NCI-H2171 treated with DMSO at 0.1 percent for 48 hours (cell line): ENCODE results near the gene FNBP1.
A peak's percentile ranks its signal among the peaks of the same experiment; 100 is the strongest.

Experiments used
- DNase-seq: peaks from one replicate; lab custom pipeline; 2025; lab: John Stamatoyannopoulos, UW

The FNBP1 gene

DNA sequence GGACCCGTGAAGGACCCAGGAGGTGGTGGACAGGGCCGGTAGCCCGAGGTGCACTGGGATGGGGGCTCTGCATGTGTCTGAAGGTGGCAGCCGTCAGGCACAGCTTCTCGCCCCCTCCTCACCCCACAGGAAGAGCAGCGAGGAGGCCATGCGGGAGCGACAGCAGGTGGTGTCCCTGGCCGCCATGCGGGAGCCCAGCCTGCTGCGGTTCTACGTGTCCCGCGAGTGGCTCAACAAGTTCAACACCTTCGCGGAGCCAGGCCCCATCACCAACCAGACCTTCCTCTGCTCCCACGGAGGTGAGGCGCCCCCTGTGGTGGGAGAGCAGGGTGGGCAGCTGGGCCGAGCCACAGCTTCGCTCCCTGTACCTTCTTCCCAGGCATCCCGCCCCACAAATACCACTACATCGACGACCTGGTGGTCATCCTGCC, 167.8 kb downstream of the FNBP1 start:
- DNase-seq: no peak

DNA sequence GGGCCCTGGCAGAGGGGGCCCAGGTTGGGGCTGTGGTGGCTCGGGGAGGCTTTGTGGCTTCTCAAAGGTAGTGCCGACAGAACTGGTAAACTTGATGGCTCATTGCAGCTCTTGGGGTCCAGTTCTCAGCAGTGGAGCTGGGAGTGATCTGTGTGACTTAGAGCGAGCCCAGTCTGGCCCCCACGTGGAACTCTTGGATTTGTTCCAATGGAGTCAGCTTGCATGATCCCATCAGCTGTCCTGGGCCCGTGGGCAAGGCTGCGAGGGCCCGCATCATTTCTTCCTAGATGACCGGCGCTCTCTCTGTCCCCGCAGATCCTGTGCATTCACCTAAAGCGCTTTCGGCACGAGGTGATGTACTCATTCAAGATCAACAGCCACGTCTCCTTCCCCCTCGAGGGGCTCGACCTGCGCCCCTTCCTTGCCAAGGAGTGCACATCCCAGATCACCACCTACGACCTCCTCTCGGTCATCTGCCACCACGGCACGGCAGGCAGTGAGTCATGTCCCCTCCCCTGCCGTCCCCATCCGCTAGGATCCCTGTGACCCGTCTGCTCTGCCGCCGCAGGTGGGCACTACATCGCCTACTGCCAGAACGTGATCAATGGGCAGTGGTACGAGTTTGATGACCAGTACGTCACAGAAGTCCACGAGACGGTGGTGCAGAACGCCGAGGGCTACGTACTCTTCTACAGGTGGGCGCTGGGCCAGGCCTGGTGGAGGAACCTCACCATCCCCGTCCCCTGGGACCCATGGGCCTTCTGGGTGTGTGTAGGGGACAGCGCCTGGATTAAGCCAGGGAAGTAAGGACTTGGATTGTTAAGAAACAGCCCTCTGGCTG, 168.5 kb downstream of the FNBP1 start:
- no peak for DNase-seq

DNA sequence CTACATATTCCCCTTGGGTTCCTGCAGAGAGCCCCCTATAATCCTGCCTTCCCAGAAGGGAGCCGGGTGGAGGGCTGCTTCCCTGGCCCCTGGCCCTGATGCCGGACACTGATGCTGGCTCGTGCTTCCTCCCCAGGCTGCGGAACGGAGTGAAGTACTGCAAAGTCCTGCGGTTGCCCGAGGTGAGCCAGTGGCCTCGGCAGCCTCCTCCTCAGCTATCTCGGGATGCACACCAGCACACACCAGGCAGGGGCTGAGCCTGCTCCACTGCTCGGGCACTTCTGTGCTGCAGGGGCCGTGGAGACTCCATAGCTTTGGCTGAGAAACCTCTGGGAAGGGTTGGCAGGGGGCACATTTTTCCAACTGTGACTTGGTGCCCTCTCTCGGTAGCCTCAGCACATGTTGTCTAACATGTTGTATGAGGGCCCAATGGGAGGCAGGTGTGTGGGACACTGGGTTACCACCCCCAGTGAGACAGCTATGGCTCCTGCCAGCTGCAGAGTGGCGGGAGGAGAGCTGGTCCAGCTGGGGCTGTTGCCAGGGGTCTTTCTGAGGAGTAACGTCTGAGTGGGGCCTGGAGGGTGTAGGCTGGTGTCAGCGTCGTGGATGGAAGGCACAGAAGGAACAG, 169.3 kb downstream of the FNBP1 start:
- DNase-seq: no peak

DNA sequence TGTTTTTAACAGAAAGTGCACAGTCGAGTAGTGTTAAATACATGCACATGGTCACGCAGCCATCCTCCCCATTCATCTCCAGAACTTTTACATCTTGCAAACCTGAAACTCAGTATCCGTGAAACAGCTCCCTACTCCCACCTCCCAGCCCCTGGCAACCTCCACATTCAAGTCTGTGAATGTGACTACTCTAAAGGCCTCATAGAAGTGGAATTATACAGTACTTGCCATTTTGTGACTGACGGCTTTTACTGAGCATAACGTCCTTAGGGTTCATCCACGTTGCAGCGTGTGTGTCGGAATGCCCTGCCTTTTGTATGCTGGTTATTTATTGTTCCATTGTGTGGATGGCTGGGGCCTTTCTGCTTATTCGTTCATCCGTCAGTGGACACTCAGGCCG, 171.9 kb downstream of the FNBP1 start:
- no peak for DNase-seq

DNA sequence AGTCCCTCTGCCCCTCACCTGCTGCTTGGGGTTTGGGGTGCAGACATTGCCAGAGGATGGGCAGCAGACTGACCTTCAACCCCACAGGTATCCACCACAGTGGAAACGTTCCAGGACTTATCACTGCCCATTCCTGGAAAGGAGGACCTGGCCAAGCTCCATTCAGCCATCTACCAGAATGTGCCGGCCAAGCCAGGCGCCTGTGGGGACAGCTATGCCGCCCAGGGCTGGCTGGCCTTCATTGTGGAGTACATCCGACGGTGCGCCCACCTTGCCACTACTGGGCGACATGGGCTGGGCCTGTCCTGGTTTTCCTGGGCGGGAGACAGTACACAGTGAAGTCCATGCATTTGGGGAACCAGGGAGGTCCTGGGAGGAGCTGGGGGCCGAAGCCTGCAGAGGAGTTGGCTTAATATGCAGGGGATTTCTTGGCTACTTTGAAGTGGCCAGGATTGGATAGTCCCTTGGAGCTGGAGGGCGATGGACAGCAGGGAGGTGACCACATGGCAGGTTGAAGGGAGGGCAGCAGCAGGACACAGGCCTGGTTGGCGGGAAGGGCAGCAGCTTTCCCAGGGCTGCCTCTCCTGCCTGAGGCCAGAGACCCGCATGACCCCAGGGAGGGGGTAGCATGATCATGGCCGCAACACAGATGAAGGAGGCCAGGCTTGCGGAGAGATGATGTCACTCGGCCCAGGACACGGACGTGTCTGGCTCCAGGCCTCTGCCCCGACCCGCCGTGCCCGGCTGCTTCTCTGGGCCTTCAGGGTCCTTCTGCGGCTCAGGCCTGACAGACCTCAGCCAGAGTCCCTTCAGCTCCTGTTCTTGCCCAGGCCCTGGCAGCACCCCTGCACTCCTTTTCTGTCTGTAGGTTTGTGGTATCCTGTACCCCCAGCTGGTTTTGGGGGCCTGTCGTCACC, 173.1 kb downstream of the FNBP1 start:
- DNase-seq: no peak

DNA sequence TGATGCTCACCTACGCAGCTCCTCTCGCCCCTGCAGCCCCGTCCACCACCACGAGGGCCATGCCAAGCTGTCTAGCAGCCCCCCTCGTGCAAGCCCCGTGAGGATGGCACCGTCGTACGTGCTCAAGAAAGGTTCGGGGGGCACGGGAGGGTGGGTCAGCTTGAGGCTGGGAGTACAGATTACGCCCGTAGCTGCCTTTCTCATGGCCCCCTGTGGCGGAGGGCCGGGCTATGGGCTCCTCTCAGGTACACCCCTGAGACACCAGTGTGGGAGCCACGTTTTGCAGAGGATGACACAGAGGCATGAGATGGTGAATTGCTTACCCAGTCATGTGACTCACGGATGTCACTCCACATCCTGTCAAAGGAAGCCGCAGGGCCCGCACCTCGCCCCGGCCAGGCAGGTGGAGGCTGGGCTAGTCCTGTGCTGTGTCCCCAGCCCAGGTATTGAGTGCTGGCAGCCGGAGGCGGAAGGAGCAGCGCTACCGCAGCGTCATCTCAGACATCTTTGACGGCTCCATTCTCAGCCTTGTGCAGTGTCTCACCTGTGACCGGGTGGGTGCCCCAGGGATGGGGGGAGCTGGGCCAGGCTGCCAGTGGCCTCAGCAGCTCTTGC, 174.0 kb downstream of the FNBP1 start:
- no peak for DNase-seq

DNA sequence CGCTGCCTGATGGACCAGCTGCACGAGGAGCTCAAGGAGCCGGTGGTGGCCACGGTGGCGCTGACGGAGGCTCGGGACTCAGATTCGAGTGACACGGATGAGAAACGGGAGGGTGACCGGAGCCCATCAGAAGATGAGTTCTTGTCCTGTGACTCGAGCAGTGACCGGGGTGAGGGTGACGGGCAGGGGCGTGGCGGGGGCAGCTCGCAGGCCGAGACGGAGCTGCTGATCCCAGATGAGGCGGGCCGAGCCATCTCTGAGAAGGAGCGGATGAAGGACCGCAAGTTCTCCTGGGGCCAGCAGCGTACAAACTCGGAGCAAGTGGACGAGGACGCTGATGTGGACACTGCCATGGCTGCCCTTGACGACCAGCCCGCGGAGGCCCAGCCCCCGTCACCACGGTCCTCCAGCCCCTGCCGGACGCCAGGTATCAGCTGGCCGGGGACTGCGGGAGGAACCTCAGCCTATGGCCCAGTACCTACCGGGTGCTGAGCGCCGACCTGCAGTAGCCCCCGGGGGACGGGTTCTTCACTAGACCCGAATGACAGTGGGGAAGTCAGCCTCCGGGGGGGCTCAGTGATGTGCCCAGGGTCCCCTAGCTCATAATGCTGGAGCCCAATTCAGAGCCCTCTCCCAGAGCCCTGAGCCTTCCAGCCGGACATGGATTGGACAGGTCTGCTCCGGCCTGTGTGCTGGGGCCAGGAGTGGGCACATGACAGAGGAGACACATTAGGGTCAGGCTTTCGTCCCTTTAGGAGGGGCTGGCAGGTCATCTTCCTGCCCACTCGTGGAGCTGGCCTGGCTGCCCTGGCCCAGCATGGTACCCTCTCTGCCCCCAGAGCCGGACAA, 174.7 kb downstream of the FNBP1 start:
- DNase-seq: no peak

DNA sequence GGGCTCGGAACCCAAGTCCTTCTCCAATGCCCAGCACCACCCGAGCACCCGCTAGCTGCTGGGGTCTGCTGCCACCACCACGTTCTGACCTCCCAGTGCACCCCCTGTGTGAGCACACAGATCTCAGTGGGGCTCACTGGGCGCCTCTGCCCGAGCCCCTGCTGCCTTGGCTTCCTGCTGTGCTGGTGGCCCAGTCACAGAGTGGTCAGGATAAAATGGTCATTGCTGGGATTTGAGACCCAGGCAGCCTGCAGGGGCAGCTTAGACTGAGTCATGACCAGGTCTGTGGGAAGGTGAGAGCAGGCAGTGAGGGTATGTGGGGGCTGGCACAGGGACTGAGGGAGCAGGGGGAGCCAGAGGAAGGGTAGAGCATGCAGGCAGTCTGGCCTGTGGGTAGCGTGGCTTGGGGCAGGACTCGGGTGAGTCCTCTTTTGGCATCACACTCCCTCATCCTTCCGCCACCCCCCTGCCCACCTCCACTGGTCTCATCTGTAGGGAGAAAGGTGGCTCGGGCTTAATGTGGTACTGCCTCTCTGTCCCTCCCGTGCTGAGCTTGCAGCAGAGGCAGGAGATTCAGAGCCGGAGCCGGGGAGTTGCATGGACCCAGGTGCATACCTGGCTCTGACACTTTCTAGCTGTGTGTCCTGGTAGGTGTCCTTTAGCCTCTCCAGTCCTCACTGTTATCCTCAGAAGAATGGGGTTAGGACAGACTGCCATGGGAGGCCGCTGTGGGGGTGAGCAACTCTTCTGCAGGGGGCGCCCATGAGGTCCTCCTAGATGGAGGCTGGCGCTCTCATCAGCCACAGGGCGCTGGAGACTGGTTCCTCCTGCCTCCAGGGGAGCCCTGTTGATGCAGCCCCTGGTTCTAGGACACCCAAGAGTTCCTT, 175.6 kb downstream of the FNBP1 start:
- no peak for DNase-seq

DNA sequence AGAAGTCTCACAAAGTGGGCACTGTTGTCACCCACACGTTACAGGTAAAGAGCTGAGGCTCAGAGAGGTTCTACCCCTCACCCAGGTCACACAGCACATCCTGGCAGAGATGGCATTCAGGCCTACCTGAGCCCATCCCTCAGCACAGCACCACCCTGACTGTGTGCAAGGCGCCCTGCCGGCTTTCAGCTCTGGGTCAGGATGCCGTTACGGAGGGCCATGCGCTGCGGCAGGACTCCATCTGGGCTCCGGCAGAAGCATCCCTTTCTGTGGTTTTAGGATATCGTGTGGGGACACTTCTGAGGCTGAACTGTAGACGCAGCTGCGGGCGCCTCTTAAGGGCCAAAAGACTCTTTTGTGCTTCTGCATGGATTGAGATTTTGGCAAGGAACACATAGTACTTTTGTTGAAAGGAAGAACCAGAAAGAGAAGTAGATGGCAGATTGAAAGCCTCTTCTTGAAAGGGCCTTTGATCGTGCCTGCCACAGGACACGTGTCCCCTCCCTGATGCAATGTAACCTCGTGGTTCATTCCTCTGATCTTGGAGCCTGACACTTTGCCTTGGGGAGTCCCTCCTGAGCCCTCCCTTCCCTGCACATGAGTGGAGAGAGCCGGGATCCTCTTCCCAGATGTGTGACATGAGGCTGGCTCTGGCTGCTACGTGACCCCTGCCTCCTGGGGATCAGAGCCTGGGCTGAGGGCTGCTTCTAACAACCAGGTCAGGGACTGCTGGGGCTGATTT, 176.4 kb downstream of the FNBP1 start:
- no peak for DNase-seq

DNA sequence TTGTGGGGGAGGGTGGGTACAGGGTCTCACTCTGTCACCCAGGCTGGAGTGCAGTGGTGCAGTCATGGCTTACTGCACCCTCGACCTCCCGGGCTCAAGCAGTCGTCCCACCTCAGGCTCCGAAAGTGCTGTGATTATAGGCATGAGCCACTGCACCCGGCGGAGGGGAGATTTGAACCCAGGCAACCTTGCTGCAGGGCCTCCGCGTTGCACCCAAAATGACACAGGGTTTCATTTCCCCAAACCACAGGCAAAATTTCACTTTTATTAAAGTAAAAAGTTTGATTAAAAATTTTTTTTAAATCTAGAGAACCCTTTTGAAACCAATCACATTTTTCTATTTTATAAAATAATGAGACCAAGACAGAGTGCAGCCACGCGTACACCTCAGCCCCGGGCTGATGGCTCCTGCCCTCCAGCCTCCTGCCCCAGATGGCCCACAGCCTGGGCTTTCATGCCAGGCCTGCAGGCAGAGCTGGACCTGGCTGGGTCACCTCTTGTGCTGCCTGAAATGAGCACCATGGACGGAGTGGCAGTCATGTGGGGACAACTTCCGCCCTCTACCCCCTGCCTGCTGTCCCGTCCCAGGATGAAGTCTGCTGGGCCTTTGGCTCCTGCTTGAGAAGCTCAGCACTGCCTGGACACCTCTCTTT, 177.2 kb downstream of the FNBP1 start:
- no peak for DNase-seq

DNA sequence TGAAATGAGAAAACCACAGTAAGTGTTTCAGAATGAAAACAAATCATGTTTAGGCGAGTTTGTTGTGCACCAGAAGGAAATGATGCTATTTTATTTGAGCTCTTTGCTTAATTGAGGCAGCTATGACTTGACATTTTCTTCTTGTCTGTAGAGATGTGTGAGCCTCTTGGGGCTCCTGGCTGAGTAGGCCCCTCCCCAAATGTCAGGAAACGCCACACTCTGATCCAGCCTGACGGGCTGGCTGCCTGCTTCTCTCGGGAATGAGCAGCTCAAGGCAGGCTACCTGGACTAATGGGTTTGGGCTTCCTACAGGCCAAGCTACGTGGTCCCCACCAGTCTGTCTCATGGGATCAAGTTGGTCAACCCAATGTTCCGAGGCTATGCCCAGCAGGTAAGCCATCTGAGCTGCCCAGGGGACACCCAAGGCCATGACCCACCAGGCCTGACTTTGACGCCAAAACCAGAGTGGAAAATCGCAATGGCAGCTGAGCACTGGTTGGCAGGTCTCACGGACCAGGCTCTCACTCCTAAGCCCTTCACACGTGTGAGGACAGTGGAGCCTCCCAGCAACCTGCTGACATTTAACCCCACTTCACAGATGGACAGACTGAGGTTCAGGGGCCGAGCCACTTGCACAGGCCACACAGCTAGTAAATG, 177.9 kb downstream of the FNBP1 start:
- DNase-seq: no peak

DNA sequence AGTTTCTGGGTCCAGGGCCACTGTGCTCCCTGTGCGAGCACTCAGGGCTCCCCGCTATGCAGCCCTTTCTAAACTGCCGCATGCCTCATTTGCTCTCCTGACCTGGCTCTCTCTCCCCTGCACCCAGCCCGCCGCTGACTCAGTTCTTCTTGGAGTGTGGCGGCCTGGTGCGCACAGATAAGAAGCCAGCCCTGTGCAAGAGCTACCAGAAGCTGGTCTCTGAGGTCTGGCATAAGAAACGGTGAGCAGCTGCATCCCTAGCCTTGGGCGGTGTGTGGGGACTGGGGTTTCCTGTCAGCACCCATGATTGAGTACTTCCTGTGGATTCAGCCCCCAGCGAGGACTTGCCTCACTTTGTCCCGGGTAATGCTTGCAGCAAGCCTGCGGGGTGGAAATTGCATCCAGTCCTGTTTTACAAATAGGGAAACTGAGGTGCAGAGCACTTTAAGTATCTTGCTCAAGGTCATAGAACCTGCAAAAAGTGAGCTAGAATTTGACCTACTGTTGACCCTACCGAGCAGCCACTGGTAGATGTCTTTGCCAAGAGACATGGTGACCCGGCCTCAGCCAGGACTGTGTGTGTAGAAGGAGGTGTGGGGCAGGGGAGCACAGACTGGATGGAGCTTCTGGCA, 179.8 kb downstream of the FNBP1 start:
- no peak for DNase-seq

DNA sequence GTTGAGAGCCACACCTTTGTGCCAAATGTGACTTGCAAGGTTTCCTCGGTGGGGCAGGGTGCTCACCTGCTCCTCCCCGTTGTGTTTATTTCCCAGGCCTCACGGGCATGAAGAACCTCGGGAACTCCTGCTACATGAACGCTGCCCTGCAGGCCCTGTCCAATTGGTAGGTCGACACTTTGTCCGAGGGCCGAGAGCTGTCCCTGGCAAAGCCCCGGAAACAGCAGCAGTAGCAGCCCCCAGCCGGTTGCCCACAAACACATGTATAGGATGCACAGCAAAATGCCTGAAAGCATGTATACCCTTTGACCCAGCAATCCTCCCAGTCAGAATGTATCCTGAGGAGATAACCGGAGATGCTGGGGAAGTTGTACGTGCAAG, 181.6 kb downstream of the FNBP1 start:
- no peak for DNase-seq

DNA sequence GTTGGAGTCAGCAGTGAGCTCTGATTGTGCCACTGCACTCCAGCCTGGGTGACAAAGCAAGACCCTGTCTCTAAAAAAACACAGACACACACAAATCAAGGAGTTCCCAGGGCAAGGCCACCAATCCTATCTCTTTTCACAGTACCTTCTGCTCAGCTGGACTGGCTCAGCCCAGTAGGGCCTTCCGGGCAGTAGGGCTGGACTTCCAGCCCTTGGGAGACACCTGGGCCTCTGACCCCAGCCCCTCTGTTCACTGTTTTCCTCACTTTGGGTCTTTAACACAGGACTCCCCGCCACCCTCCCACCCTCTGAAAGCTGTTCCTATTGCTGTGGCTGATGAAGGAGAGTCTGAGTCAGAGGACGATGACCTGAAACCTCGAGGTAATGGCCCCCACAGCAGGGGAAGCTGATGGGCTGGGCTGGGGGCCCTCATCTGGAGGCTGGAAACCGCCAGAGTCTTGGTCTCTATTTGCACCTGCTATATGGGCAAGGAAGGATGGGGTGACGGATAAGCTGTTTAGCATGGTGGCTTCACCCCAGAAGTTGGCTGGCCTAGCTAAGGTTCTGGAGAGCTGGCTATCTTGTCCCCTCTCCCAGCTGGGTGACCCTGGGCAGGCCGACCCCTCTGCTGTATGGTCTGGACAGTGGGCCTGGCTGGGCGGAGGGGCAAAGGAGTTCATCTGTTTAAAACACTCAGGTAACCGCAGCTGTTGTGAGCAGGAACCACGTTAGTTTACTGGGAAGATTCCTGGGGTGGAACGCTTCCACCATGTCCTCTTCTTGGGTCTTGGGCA, 182.1 kb downstream of the FNBP1 start:
- DNase-seq: no peak

DNA sequence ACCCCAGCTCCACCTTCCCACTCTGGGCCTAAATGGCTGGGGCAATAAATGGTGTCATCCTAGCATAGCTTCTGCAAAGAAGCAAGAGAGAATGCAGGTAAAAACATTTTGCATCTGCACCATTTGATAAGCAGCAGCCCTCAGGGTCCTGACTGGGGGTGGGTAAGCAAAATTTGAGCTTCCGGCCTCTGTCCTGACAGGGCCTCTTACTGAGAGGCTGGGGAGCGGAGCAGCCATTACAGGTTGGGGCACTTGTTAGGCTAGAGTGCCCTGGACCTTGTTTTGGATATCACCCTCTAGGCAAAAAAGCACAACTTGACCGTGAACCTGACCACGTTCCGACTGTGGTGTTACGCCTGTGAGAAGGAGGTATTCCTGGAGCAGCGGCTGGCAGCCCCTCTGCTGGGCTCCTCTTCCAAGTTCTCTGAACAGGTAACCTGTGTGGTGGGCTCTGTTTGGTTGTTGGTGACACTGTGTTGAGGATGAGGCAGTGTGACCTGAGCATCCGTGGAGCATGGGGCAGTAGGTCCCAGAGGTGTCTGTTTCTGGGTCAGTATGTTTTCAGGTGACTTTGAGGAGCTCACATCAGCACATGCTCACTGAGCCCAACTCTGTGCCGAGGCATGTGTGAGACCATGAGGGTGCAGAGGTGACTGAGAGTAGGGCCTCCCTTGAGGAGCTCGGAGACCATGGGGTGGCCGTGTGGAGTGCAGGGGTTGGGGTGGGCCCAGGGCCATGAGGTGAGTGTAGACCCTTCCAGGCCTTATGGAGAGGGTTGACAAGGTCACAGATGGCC, 184.6 kb downstream of the FNBP1 start:
- no peak for DNase-seq

DNA sequence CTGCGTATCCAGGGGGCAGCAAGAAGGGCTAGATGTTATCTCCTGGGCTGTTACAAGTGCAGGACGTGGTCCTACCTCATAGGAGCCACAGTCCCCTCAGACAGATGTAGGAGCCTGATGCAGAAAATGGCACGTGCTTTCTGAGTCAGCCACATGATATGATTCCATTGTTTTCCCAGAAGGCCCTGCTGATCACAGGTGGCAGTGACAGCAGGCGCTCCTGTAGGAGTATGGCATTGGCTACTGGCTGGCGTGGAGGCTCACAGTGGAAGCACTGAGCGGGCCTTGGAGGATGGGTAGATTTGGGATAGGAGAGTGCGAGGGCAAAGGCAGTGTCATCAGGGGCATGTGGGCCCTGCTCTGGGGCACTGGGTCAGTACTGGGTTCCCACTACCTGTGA, 185.8 kb downstream of the FNBP1 start:
- DNase-seq: peak; percentile 24
